H1 (cell line): ENCODE results near the gene RPP30. TPM values are rescaled to one million over a fixed set of nuclear protein-coding genes. Genes with fewer than 3 reads are reported as not detected.

ENCODE experiments used
- ASH2L ChIP-seq: fragments of 200-600, 300-600 bp; sonication (generic); IDR thresholded peaks from one replicate; pipeline ENCODE4 v1.7.1; 2017; ENCODE audit warnings: low read length
- BACH1 ChIP-seq: IDR thresholded peaks from 2 replicates; pipeline ENCODE4 v1.6.1; 2012; ENCODE audit warnings: low read length, improper control_type of control experiment
- CBX8 ChIP-seq: fragments of 300-800, 300-1000 bp; sonication (generic); IDR thresholded peaks from 2 replicates; pipeline ENCODE4 v1.7.1; 2016; ENCODE audit warnings: low read depth, low read length, borderline replicate concordance
- CTBP2 ChIP-seq: IDR thresholded peaks from 2 replicates; pipeline ENCODE4 v1.7.0; 2011; ENCODE audit warnings: borderline replicate concordance, mild to moderate bottlenecking, moderate library complexity, mixed read lengths, low read length; ENCODE audit not compliant: insufficient read depth, insufficient read length
- EGR1 ChIP-seq: IDR thresholded peaks from 2 replicates; pipeline ENCODE4 v1.6.1; 2011; ENCODE audit warnings: low read depth, low read length, borderline replicate concordance
- HDAC2 ChIP-seq, 2 experiments: fragments of 300-600 bp in 1 of 2; sonication (generic) in 1 of 2; IDR thresholded peaks; 2 replicates each; pipeline ENCODE4 v1.6.1; 2011 to 2012; ENCODE audit warnings: low read depth in 2 of 2, low read length in 2 of 2, mild to moderate bottlenecking in 2 of 2, moderate library complexity in 2 of 2, borderline replicate concordance in 1 of 2, inconsistent platforms in 1 of 2
- MAX ChIP-seq: IDR thresholded peaks from 2 replicates; pipeline ENCODE4 v1.6.1; 2012; ENCODE audit warnings: inconsistent platforms
- NRF1 ChIP-seq: IDR thresholded peaks from 2 replicates; pipeline ENCODE4 v1.6.1; 2011; ENCODE audit warnings: mild to moderate bottlenecking, low read depth, low read length, improper control_type of control experiment
- PHF8 ChIP-seq: fragments of 200-600 bp; sonication (generic); conservative IDR thresholded peaks from 2 replicates; pipeline ENCODE4 v1.7.1; 2012; ENCODE audit warnings: low read depth, mild to moderate bottlenecking, inconsistent platforms, low read length, moderate library complexity
- POU5F1 ChIP-seq: IDR thresholded peaks from 2 replicates; pipeline ENCODE4 v1.6.1; 2011; ENCODE audit warnings: low read depth, mild to moderate bottlenecking, low read length, moderate library complexity
- SP2 ChIP-seq: IDR thresholded peaks from 2 replicates; pipeline ENCODE4 v1.6.1; 2012; ENCODE audit warnings: mild to moderate bottlenecking, low read length, inconsistent platforms
- SRF ChIP-seq: IDR thresholded peaks from 2 replicates; pipeline ENCODE4 v1.6.1; 2011; ENCODE audit warnings: mild to moderate bottlenecking, low read depth, low read length, moderate library complexity
- SUZ12 ChIP-seq: fragments of 200-600 bp; sonication (generic); IDR thresholded peaks from 2 replicates; pipeline ENCODE4 v1.6.1; 2012; ENCODE audit warnings: mild to moderate bottlenecking, inconsistent platforms, low read length, moderate library complexity, mixed read lengths
- TCF12 ChIP-seq: IDR thresholded peaks from 2 replicates; pipeline ENCODE4 v1.6.1; 2011; ENCODE audit warnings: low read depth, mild to moderate bottlenecking, low read length
- TEAD4 ChIP-seq: IDR thresholded peaks from 2 replicates; pipeline ENCODE4 v1.6.1; 2012; ENCODE audit warnings: low read depth, low read length, inconsistent platforms, mixed read lengths
- polyA plus RNA-seq, 7 experiments: library from polyadenylated mRNA; depleted of rRNA in 3 of 7; stranded (reverse) in 5 of 7; unstranded in 2 of 7; fragments of >200 nt in 5 of 7; fragments of 200-250 nt in 2 of 7; gene quantifications; 1 replicate in 5 of 7; 2 replicates in 1 of 7; 4 replicates in 1 of 7; pipeline versions ENCODE4 v1.2.1 to v1.2.3, GENCODE V29; 2011 to 2013; ENCODE audit warnings: missing spikeins in 2 of 7, mixed read lengths in 2 of 7
- total RNA-seq: library from RNA; stranded (reverse); fragmentation: NEBNext Ultra II Directional; extraction: Animal tissue kit (Norgen Biotek cat#: 25700); gene quantifications from 2 replicates; pipeline ENCODE4 v1.2.1, GENCODE V29; 2021

The RPP30 gene
- total and polyA plus RNA-seq, 2 of the 8 experiments (the other 6 are each of a cell fraction or from before 2014, with no cell fraction given): 38.9 to 79.7 TPM

GRCh38 chr10:90856964-90857634 is 14.7 kb upstream of the RPP30 start (continued):
- TF ChIP-seq TCF12: no peak
- TF ChIP-seq BACH1: no peak
- TF ChIP-seq CTBP2: no peak
- no peak for TF ChIP-seq POU5F1
- TF ChIP-seq HDAC2 (IDR thresholded peaks at IDR 0.05; ENCODE audit: borderline replicate concordance in 1 of 2, low read depth in 2 of 2, low read length in 2 of 2): 0 out of 4 replicates have a peak, but pooled peaks of 1 of the 2 experiments have one; percentile 32
- TF ChIP-seq SP2: no peak
- no peak for TF ChIP-seq NRF1
- peak; percentile 85 for TF ChIP-seq ASH2L
- no peak for TF ChIP-seq TEAD4
- no peak for TF ChIP-seq EGR1
- TF ChIP-seq PHF8: 0 out of 2 replicates have a peak, but pooled peaks have one; percentile 2
- no peak for TF ChIP-seq SRF
- TF ChIP-seq CBX8: no peak
- 0 out of 2 replicates have a peak, but pooled peaks have one; percentile 27 for TF ChIP-seq MAX
- TF ChIP-seq SUZ12: peak; percentile 70
